SK-MEL-5 (cell line): ENCODE results near the gene ARV1. TPM values are rescaled to one million over a fixed set of nuclear protein-coding genes. Genes with fewer than 3 reads are reported as not detected.
"Not testable (repeated sequence)": the region's sequence is repeated elsewhere in the genome, so short reads cannot be mapped to it uniquely, and the experiment has no call there.

Experiments
- DNase-seq: peaks from one replicate; pipeline ENCODE4 v3.0.0-alpha.2; 2016; ENCODE audit warnings: low read depth, low spot score
- in situ Hi-C: cut with HindIII; loops from 2 replicates; pipeline ENCODE4 v1.10.0; 2016; ENCODE audit warnings: low sequenced_read_pairs, high pct_unique_total_duplicates, low pct_unique_long_range_greater_than_20kb
- total RNA-seq: library from RNA; depleted of rRNA; stranded (reverse); fragments of >200 nt; shearing (Covaris generic); gene quantifications from 2 replicates; pipeline ENCODE4 v1.2.3, GENCODE V29; 2014

ARV1 gene
- total RNA-seq, 1 experiment from 2014 or later: 42.4 TPM

GRCh38 chr1:230971771-230972170 is 7.1 kb upstream of the ARV1 start:
- in situ Hi-C loops: no loop called here
- no peak for DNase-seq

GRCh38 chr1:230972855-230973271 is 6.0 kb upstream of the ARV1 start:
- in situ Hi-C loops: no loop called here
- no peak for DNase-seq

- no peak for DNase-seq
- in situ Hi-C loops: no loop called here
Measured at GRCh38 chr1:230975636-230976035, 3.3 kb upstream of the ARV1 start.

GRCh38 chr1:230976360-230976759 is 2.5 kb upstream of the ARV1 start:
- no peak for DNase-seq
- in situ Hi-C loops: no loop called here

GRCh38 chr1:230976825-230977747 is 1.8 kb upstream of the ARV1 start:
- in situ Hi-C loops: no loop called here
- DNase-seq: no peak

GRCh38 chr1:230977761-230978490 is 968 bp upstream of the ARV1 start:
- DNase-seq: peak; percentile 26
- in situ Hi-C loops: no loop called here

- DNase-seq: no peak
- in situ Hi-C loops: no loop called here
Measured at GRCh38 chr1:230979389-230979716, 459 bp downstream of the ARV1 start.

GRCh38 chr1:230979952-230980351 is 1.1 kb downstream of the ARV1 start:
- no peak for DNase-seq
- in situ Hi-C loops: no loop called here

- DNase-seq: no peak
- in situ Hi-C loops: no loop called here
Measured at GRCh38 chr1:230982696-230983095, 3.8 kb downstream of the ARV1 start.

GRCh38 chr1:230983811-230984210 is 4.9 kb downstream of the ARV1 start:
- in situ Hi-C loops: no loop called here
- no peak for DNase-seq

- in situ Hi-C loops: not testable (repeated sequence)
- DNase-seq: peak; percentile 85
Measured at GRCh38 chr1:230984622-230985515, 6.0 kb downstream of the ARV1 start.

GRCh38 chr1:230985711-230986110 is 6.8 kb downstream of the ARV1 start:
- in situ Hi-C loops: no loop called here
- DNase-seq: no peak

GRCh38 chr1:230986976-230987375 is 8.1 kb downstream of the ARV1 start:
- DNase-seq: peak; percentile 64
- in situ Hi-C loops: no loop called here

- DNase-seq: no peak
- in situ Hi-C loops: no loop called here
Measured at GRCh38 chr1:230987448-230987847, 8.6 kb downstream of the ARV1 start.

- DNase-seq: no peak
- in situ Hi-C loops: no loop called here
Measured at GRCh38 chr1:230992100-230992774, 13.3 kb downstream of the ARV1 start.

GRCh38 chr1:230994860-230995259 is 16.0 kb downstream of the ARV1 start:
- in situ Hi-C loops: no loop called here
- no peak for DNase-seq

GRCh38 chr1:231000201-231000600 is 21.3 kb downstream of the ARV1 start:
- DNase-seq: no peak
- in situ Hi-C loops: no loop called here
